Lung microvascular endothelial cell (primary cell): Measurements from ENCODE around the gene SLC9A1. TPM values are rescaled to one million over a fixed set of nuclear protein-coding genes. Genes with fewer than 3 reads are reported as not detected.

Experiments
- DNase-seq, 2 donors: peaks; one replicate each; pipeline versions ENCODE4 v3.0.0 to v3.0.0-alpha.2; 2010; ENCODE audit warnings: low read depth in 2 of 2
- total RNA-seq: library from RNA; depleted of rRNA; stranded (reverse); fragments of >200 nt; gene quantifications from 2 replicates; pipeline ENCODE4 v1.2.1, GENCODE V29; 2014

Gene SLC9A1
- total RNA-seq, 1 donor from 2014 or later: 3.6 TPM

DNA sequence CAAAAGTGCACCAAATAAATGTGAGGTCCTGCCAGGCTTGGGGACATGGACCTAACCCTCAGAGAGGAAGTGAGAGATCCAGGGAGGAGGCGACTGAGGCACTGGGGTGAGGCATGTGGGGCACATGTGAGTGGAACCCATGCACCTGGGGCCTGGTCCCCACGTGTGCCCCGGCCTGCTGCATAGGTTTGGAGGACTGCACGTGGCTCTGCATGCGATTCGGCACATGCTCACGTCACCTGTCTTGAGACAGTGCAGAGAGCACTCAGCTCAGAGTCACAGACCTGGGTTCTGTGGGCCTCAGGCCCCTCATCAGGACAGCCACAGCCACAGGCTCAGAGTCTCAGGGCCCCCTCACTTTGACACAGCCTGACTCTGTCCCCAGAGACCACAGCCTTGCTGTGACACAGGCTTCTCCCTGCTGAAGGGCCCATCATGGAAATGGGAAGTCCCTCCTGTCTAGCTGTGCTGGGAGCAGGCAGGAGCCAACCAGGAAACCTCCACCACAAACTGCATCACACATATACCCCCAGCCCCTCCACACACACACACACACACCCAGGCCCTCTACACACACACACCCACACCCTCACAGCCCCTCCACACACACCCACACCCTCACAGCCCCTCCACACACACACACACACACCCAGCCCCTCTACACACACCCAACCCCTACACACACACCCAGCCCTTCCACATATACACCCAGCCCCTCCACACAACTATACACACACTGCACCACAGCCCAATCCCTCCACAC lies 48.2 kb downstream of the SLC9A1 start:
- no peak for DNase-seq

DNA sequence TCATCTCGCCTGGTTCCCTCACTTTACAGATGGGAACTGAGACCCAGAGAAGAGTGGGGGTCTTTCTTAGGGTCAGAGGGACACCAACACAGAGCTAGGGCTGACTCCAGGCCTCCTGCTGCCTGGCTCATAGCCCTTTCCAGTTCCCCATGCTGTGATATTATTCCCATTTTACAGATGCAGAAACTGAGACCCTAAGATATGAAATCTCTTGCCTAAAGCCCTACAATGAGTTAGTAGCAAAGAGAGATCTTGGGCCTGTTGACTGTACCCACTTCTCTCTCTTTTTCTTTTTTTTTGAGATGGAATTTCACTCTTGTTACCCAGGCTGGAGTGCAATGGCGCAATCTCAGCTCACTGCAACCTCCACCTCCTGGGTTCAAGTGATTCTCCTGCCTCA lies 49.9 kb downstream of the SLC9A1 start:
- DNase-seq: no peak

DNA sequence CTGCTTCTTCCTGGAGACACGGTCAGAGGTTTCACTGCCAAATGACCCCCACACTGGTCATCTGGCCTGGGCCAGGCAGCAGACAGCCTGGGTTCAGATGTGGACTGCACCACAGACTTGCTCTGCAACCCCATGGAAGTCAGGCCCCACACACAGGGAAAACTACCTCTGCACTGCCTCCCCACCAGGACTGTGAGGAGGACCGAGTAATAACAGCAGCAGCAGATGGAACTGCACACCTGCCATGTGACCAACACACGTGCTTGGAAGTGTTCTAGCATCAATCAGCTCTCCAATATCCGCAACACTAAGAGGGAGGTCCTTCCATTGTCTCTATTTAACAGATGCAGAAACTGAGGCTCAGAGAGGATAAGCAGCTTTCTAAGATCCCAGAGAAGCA lies 51.4 kb downstream of the SLC9A1 start:
- DNase-seq: no peak

DNA sequence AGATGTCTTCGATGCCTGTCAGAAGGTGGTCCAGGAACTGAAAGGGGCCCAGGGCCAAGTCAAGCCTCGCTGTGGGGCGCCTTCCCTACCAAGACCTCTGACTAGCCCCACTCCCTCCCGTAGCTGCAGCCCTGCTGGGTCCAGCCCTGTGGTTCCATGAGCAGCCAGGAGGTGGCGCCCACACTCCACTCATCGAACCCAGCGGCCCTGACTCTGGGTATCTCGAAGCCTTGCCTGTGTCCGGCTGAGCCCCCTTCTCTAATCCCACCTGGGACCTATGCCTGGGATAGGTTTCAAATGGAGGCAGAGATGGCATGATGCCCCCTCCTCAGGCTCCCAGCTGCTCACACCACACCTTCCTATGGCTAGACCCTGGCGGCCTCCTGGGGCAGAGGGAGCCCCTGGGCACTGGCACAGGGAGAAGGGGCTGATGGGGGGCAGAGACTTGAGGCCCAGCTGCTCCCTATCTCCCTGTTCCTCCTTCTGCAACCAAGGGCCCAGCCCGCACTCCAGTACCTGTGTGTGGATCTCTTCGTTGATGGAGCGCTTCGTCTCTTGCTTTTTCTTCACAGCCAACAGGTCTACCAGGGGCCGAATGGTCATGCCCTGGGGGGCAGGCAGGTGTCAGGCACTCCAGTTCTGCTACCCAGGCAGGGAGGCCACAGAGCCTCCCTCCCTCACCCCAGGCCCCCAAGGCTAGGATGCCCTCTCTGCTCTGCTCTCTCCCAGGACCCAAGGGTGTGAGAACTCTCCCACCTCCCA lies 52.0 kb downstream of the SLC9A1 start:
- peak; percentile 61 to 70 for DNase-seq

DNA sequence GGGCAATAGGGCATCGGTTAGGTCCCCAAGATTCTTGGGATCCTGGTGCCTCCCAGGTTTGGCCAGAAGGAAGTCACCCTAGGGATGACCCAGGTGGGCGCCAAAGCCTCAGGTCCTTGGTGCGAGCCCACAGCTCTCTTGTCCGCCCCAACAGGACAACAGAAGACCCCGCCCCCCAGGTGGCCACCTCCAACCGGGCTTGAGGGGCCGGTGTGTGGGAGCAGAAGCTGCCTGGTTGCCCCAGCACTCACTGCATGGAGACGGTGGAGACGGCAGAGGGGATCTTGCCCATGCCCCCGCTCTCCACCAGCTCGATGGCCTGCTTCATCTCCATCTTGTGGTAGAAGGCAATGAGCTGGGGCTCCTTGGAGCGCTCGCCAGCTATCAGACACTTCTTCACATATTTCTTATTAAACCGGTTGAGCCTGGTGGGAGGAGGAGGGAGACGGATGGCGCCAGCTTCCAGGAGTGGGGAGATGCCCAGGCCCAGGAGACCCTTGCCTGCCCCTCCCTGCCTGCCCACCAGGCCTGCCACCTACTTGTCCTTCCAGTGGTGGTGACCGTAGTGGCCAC lies 52.7 kb downstream of the SLC9A1 start:
- DNase-seq: no peak

DNA sequence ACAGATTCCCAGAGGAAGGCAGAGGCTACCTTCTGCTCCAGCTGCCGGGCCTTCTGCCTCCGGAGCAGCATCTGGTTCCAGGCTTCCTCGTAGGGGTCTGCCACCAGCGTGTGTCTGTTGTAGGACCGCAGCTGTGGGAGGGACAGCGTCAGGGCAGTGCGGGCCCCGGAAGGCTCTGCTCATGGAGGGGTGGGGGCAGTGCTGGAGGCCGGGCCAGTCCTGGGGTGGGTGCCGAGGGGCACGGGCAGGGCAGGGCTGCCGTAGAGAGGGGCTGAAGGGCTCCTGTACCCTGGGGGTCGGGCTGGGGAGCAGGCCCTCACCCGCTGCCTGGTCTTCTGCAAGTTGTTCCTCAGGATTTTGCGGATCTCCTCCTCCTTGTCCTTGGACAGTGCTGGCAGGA lies 53.2 kb downstream of the SLC9A1 start:
- no peak for DNase-seq

DNA sequence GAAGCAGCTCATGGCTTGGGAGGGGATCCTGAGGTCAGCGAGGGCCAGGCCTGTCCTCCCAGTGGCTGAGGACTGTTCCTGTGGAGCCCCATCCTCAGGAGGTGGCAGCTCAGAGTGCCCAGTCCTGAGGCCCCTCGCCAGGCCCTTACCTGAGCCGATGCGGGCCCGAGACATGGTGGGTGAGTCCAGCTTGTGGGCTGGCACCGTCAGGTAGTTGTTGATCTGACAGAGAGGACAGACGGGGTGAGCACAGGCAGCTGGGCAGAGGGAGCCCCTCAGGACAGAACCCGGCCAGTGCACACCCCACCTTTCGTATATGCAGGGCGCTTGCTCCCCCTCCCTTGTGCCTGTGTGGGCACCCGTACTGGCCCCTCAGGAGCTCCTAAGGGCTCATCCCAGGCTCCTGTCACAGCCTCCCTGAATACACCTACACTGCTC lies 53.9 kb downstream of the SLC9A1 start:
- no peak for DNase-seq

DNA sequence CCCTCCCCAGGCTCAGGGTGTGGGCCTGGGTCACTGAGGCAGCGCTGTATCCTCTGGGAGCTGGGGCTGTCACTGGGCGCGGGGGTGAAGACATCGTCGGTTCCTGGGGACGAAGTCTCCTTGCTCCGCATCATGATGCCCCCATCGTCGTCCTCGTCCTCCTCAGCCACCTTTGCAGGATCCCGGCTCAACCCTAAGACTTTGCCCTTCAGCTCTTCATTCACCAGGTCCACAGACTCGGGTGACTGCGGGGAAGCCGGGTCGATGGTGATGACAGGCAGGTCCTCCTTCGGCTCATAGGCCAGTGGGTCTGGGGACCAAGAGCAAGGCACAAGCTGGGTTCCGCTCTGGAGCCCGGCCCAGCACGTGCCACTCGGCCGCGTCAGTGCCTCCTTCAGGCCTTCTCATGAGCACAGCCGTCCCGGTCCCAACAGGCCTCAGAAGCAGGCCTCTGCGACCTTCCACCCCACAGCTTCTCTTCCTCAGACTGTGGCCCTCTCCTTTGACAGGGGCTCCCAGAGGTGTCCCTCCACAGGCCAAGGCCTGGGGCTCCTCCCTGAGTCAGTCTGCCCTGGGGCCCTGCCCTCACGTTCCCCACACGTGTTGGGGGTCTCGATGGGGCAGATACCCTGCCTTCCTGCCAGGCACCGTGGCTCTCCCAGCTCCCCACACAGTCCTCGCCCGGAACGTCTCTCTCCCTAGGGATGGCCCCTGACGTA lies 54.4 kb downstream of the SLC9A1 start:
- DNase-seq: no peak

DNA sequence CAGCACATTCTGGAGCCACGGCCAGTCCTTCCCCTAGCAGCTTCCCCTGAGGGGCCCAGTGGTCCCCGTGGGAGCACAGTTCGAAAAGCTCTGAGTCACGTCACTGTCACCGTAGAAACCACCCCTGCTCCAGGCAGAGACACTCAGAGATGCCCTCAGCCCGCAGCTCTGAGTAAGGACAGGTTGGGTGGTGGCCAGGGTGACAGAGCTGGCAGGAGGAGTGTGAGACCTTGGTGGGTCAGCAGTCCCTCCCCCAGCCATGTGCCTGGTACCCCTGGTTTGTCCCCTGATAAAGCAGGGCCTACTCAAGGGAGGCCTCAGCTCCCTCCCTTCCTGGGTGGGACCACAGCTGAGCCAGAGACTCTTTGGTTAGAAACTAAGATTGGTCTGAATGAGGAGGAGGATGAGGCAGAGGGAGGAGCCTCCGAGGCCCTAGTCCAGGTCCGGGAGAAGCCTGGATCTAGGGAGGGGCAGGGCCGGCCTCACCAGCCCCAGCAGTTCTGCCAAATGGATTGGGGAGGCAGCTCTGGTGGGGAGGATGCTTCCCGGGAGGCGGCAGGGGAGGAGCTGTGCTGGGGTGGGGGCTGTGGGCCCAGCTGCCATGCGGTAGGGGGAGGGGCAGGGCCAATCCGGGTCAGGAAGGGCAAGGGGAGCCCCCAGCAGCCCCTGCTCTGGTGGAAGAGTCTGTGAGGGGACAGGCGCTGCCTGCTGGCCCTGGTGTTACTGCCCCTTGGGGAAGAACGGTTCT lies 55.2 kb downstream of the SLC9A1 start:
- peak in 1 of 2 donors; percentile 44 for DNase-seq

DNA sequence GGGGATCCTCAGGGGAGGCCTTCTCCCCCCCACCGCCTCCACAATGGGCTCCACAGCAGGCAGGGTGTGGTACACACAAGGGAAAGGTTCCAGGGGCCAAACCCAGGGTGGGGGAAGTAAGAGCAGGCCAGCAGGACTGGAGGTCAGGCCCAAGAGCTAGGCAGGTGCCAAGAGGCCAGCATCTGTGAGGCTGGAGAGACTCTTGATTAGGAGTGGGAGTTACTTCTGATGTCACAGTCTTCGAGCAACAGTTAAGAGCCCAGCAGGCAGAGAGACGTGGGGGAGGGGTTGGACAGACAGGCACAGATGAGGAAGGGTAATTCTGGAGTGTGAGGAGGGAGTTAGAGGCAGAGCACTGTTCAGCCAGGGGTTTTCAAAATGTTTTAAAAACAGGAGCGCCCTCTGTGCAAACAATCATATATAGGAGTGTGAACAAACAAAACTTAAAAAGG lies 55.8 kb downstream of the SLC9A1 start:
- no peak for DNase-seq

DNA sequence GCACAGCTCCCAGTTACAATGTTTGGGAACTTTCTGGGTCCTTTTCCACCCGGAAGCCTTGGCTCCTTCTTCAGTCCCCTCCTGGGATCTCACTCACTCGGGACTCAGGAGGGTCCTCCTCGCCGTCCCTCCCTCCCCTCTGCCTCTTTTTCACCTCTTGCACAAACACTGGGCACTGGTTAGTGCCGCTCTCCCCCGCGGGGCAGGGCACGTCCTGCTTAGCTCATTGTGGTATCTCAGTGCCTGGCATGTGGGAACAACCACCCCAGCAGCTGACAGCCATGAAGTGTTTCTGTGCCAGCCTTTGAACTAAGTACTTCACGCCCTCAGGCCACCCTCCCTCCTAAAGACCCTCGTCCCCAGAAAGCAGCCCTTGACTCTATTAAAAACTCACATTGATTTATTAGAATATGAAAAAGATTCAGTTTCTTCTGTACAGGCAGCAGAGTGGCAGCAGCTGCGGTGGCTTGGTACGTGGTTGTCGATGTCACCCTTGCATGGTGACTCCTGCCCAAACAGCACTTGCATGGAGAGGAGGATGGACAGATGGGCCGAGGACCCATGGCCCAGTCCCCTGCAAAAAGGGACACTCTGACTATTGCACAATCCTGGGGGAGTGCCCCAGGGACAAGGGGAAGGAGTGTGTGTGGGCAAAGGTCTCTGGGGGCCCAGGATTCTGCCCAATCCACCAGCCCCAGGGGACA lies 56.3 kb downstream of the SLC9A1 start:
- no peak for DNase-seq

DNA sequence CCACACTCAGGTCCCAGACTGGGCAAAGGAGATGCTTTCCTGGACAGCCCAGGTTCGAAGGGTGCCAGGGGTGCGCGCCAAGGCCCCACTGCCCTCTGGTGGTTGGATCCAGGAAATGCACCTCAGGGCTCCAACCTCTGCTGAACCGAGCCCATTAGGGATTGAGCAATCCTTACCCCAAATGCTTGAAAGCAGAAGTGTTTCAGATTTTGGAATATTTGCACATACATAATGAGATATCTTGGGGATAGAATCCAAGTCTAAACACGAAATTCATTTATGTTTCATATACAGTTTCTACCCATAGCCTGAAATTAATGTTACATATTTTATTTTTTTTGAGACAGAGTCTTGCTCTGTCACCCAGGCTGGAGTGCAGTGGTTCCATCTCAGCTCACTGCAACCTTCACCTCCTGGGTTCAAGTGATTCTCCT lies 57.4 kb downstream of the SLC9A1 start:
- DNase-seq: peak; percentile 68 to 71

DNA sequence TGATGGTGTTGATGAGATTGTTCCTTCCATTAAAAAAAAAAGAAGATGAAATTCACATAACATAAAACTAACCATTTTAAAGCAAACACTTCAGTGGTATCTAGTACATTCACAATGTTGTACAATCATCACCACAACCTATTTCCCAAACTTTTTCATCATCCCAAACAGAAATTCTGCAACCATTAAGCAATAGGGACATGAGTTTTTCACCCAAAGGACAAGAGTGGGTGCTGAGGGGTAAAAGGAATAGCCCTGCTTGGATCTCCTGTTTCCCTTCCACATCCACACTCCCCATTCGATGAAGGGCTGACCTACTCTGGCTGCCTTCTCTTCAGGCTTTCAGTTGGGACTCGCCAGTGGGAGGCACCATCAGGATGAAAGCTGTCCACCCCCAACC lies 59.3 kb downstream of the SLC9A1 start:
- DNase-seq: no peak

DNA sequence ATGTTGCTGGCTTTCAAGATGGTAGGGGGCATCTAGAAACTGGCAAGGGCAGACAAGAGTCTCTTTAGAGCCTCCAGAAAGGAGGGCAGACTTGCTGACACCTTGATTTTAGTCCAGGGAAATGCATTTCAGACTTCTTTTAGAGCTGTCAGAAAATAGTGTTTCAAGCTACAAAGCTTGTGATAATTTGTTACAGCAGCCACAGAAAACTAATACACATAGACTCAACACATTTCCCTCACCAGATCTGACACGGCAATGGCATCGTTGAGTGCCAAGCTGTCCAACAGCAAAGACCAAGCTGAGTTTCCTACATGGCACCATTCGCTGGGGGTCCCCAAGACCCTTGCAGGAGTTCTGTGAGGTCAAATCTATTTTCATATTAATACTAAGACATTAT lies 62.0 kb downstream of the SLC9A1 start:
- no peak for DNase-seq

DNA sequence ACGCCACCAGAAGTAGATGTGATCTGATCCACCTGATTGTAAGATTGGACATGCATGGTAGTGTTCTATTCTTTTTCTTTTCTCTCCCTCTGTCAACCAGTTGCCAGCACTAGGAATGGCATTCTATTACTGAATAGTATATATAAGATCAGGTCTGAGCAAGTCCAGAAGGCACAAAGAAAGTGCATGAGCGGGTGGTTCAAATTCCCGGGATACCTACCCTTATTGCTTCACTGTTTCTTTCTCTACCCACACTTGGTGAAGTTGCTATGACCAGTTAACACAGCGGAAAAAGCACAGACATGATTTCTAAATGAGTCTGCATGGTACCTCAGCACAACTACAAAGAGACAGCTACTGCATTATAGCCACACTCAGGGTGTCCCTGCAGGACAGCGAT lies 64.0 kb downstream of the SLC9A1 start:
- no peak for DNase-seq

DNA sequence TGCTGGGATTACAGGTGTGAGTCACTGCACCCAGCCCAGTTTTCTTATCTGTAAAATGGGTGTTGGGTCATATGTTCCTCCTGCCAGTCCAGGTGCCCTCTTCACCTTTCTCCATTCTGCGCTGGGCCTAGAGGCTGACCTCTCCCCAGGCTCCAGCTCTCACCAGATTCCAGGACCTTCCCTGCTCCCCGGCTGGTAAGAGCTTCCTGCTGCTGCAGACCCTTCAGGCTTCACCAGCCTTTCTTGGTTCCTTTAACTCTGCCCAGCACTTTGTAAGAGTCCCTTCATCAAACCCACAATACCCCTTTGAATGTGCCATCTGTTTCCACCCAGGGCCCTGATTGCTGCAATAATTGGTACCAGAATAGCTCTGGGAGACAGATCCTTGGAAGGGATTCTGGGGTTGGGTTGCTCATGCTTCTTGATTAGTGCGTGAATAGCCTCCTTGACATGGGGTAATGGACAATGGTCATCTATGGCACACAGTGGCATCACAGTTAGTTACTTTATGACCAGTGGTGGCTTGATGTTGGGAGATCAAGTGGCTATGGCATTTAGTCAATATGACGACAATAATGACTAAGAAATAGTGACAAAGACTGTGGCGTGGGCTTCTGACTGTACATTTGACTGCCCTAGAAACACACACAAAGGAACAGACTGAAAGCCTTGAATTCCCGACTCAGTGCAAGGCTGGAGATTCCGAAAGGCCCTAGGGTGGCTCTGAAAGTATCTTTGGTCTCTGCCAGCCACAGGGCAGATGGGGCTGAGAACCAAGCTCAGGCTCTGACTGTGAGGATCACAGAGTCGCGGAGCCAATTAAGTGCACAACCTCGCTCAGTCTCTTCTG lies 67.3 kb downstream of the SLC9A1 start:
- no peak for DNase-seq

DNA sequence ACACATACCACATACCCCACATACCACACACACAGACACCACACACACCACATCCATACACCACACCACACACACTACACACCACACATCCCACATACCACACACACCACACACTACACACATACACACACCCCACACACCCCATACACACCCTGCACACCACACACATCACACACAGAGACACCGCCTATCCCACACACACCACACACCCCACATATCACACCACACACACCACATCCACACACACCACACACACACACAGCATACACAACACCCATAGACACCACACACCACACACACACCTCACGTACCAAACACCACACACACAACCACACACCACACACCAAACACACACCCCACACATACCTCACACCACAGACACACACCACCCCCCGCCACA lies 68.3 kb downstream of the SLC9A1 start:
- DNase-seq: no peak

DNA sequence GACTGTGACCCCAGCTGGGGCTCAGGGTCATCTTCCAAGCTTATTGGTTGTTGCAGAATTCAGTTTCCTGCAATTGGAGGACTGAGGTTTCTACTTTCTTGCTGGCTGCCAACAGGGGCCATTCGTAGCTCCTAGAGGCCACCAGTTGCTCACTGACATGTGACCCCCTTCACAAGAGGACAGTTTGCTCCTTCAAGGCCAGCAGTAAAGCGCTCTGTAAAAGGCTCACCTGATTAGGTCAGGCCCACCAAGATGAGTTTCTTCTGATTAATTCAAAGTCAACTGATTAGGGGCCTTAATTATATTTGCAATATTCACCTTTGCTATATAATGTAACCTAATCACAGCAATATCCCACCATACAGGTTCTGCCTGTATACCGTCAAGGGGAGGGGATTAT lies 68.9 kb downstream of the SLC9A1 start:
- DNase-seq: no peak

DNA sequence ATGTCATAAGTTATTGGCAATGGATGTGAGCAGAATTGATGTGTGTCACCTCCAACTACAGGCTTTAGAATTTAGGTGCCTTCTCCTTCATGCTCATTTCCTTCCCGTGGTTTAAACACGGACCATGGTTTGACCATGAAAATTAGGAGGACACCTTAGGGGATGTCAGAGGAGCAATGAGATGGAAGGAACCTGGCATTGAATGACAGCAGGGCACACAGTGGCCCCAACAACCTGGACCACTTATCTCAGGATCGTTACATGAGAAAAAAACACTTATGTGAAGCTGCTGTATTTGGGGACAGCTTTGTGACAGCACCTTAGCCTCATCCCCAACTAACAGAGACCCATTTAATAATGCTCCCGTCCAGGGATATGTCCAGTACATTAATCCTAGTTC lies 70.8 kb downstream of the SLC9A1 start:
- DNase-seq: no peak

DNA sequence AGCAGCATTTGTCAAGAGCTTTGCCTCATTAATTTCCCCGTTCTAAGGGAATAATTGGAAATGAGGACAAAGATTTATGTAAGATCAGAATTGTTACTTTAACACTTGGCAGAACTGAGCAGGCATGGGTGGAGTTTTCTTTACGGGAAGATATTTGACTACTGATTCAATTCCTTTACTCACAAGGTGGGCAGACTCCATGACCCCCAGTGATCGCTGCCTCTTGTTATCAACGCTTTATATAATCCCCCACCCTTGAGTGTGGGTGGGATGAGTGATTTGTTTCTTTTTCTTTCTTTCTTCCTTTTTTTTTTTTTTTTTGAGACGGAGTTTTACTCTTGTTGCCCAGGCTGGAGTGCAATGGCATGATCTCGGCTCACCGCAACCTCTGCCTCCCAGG lies 77.0 kb downstream of the SLC9A1 start:
- no peak for DNase-seq
